A673 (cell line): ENCODE data around the gene EFS. TPM values are rescaled to one million over a fixed set of nuclear protein-coding genes. Genes with fewer than 3 reads are reported as not detected.

Experiments used
- BruUV-seq: library from RNA; stranded (reverse); fragments of 400-500 nt; replicated peaks from 2 replicates; lab custom pipeline; 2021; lab: Mats Ljungman, UMichigan
- CTCF ChIA-PET: fragments of 300-600 bp; sonication (Branson Sonifier 250); formaldehyde crosslinking; loops from one replicate; lab custom pipeline; 2022; ENCODE audit warnings: antibody characterized with exemption; lab: Charles Lee
- POLR2A ChIA-PET: fragments of 300-600 bp; sonication (Branson Sonifier 250); formaldehyde crosslinking; loops from one replicate; lab custom pipeline; 2022; ENCODE audit warnings: antibody characterized with exemption; ENCODE audit not compliant: low non-redundant PET; lab: Charles Lee
- DNase-seq: peaks from one replicate; pipeline ENCODE4 v3.0.0-alpha.2; 2015; ENCODE audit warnings: low spot score
- H3K27ac ChIP-seq: fragments of 200-600 bp; sonication (generic); 2 replicates; pipeline ENCODE4 v1.5.1; 2016; ENCODE audit warnings: mixed run types, low read depth, mild to moderate bottlenecking, mixed read lengths, antibody characterized with exemption, low read length; ENCODE audit not compliant: poor library complexity, severe bottlenecking
- H3K27me3 ChIP-seq: fragments of 200-600 bp; sonication (generic); replicated peaks from 2 replicates; pipeline ENCODE4 v1.6.1; 2017; ENCODE audit warnings: mixed run types, low read depth, mild to moderate bottlenecking, mixed read lengths, antibody characterized with exemption, low read length; ENCODE audit not compliant: insufficient read depth, poor library complexity
- H3K36me3 ChIP-seq: fragments of 200-600 bp; sonication (generic); 2 replicates; pipeline ENCODE4 v1.6.1; 2016; ENCODE audit warnings: mixed run types, mild to moderate bottlenecking, mixed read lengths, antibody characterized with exemption, low read length; ENCODE audit not compliant: insufficient read depth, poor library complexity, severe bottlenecking
- H3K4me1 ChIP-seq: fragments of 200-600 bp; sonication (generic); 2 replicates; pipeline ENCODE4 v1.6.1; 2017; ENCODE audit warnings: mixed run types, mild to moderate bottlenecking, mixed read lengths, antibody characterized with exemption, low read length; ENCODE audit not compliant: insufficient read depth, poor library complexity, severe bottlenecking
- H3K4me3 ChIP-seq: fragments of 200-600 bp; sonication (generic); 2 replicates; pipeline ENCODE4 v1.5.1; 2016; ENCODE audit warnings: low read depth, mixed run types, mild to moderate bottlenecking, mixed read lengths, low read length; ENCODE audit not compliant: poor library complexity, severe bottlenecking
- H3K9me3 ChIP-seq: fragments of 200-600 bp; sonication (generic); 2 replicates; pipeline ENCODE4 v1.6.1; 2016; ENCODE audit warnings: mixed run types, low read depth, mild to moderate bottlenecking, mixed read lengths, antibody characterized with exemption, low read length; ENCODE audit not compliant: poor library complexity, severe bottlenecking
- EZH2 ChIP-seq: fragments of 200-600 bp; sonication (generic); IDR thresholded peaks from 2 replicates; pipeline ENCODE4 v1.6.1; 2017; ENCODE audit warnings: borderline replicate concordance, low read depth, mild to moderate bottlenecking, mixed read lengths, antibody characterized with exemption, low read length; ENCODE audit not compliant: poor library complexity, severe bottlenecking
- intact Hi-C: fragments of 100-400 bp; cut with micrococcal nuclease; formaldehyde crosslinking; loops from one replicate; pipeline ENCODE4 v1.10.0; 2022; ENCODE audit not compliant: unreplicated experiment
- total RNA-seq: library from RNA; stranded (reverse); gene quantifications from 2 replicates; pipeline ENCODE4 v1.2.3, GENCODE V29; 2021
- TF ChIP-seq, protein P1 (sequence below): fragments of 300-800, 200-600 bp; sonication (generic); conservative IDR thresholded peaks from 2 replicates; pipeline ENCODE4 v1.5.1; 2017; ENCODE audit warnings: low read depth, mild to moderate bottlenecking, antibody characterized with exemption, low read length, moderate library complexity, mixed read lengths

The EFS gene
- total RNA-seq, 1 experiment from 2014 or later: 55.9 TPM

- H3K27ac ChIP-seq: no peak overlapping the region
- H3K4me3 ChIP-seq: no peak overlapping the region
- no TSS peak for BruUV-seq
- POLR2A ChIA-PET: no interaction called here
- no peaks in the 10 kb centered on the region for H3K36me3 ChIP-seq
- no peak for TF ChIP-seq EZH2
- TF ChIP-seq, protein P1, sequence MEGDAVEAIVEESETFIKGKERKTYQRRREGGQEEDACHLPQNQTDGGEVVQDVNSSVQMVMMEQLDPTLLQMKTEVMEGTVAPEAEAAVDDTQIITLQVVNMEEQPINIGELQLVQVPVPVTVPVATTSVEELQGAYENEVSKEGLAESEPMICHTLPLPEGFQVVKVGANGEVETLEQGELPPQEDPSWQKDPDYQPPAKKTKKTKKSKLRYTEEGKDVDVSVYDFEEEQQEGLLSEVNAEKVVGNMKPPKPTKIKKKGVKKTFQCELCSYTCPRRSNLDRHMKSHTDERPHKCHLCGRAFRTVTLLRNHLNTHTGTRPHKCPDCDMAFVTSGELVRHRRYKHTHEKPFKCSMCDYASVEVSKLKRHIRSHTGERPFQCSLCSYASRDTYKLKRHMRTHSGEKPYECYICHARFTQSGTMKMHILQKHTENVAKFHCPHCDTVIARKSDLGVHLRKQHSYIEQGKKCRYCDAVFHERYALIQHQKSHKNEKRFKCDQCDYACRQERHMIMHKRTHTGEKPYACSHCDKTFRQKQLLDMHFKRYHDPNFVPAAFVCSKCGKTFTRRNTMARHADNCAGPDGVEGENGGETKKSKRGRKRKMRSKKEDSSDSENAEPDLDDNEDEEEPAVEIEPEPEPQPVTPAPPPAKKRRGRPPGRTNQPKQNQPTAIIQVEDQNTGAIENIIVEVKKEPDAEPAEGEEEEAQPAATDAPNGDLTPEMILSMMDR: no peak
- intact Hi-C loops: no loop called here
- no peak for DNase-seq
- H3K9me3 ChIP-seq: no peaks in the 10 kb centered on the region
- H3K4me1 ChIP-seq: no peaks in the 10 kb centered on the region
- H3K27me3 ChIP-seq: peaks cover under 1% of the 10 kb centered on the region
- CTCF ChIA-PET: no interaction called here
Observed at GRCh38 chr14:23385642-23386265, 20.8 kb upstream of the EFS start.

DNA sequence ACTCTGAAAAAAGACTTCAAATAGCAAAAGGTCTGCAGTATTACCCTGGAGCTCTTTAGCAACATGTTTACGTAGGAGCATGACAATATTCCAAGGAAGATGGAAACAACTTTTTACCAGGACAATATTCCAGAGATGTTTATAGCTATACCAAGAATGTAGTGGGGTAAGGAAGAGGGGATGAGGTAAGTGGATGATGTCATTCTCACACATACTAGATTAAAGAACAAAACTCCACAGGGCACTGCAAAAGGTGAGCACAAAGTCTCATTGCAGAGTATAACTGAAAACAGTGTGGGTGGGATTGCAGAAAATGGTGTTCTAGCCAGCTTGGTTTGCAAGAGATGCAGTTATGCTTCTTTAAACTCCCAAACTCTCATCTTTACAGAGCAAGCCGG is 20.3 kb upstream of the EFS start:
- H3K9me3 ChIP-seq: no peaks in the 10 kb centered on the region
- no TSS peak for BruUV-seq
- H3K4me3 ChIP-seq: no peak overlapping the region
- no peaks in the 10 kb centered on the region for H3K27me3 ChIP-seq
- H3K36me3 ChIP-seq: no peaks in the 10 kb centered on the region
- no peaks in the 10 kb centered on the region for H3K4me1 ChIP-seq
- DNase-seq: no peak
- POLR2A ChIA-PET: no interaction called here
- intact Hi-C loops: no loop called here
- no peak for TF ChIP-seq EZH2
- TF ChIP-seq, protein P1: no peak
- H3K27ac ChIP-seq: no peak overlapping the region
- CTCF ChIA-PET: no interaction called here

DNA sequence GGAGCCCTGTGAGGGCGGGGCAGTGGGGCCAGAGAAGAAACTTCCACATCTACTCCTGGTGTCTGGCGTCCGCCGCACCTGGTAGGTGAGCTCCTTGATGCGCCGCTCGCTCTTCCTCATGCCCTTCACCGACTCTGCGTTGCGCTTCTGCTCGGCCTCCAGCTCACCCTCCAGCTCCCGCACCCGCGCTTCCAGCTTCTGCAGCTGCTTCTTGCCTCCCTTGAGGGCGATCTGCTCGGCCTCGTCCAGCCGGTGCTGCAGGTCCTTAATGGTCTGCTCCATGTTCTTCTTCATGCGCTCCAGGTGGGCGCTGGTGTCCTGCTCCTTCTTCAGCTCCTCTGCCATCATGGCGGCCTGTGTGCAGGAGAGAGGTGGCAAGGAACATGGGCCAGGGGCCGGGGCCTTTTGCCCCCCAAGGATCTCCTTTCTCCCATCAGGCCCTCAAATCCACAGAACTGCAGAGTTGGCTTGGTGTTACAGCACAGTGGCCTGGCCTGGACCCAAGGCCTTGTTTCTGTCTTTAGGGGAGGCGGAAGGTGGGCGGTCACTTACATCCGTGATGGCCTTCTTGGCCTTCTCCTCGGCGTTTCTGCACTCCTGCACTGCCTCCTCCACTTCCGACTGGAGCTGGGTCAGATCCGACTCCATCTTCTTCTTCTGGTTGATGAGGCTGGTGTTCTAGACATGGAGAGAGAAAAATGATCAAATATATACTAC is 19.6 kb upstream of the EFS start:
- POLR2A ChIA-PET: interaction anchor here (0.7 kb wide), 1 partner anchor 9 kb away, joined by 7 read pairs; no protein-coding TSS in a partner anchor
- H3K27me3 ChIP-seq: no peaks in the 10 kb centered on the region
- BruUV-seq: no TSS peak
- no peak for TF ChIP-seq EZH2
- TF ChIP-seq, protein P1: no peak
- H3K36me3 ChIP-seq: no peaks in the 10 kb centered on the region
- no peaks in the 10 kb centered on the region for H3K9me3 ChIP-seq
- intact Hi-C loops: loop anchor here (5.0 kb wide), 1 partner anchor 117 kb away; no protein-coding TSS in a partner anchor
- H3K27ac ChIP-seq: no peak overlapping the region
- no peaks in the 10 kb centered on the region for H3K4me1 ChIP-seq
- no peak overlapping the region for H3K4me3 ChIP-seq
- DNase-seq: no peak
- CTCF ChIA-PET: no interaction called here
